ENCODE measurements around the gene RUNX1.

Gene RUNX1

DNA sequence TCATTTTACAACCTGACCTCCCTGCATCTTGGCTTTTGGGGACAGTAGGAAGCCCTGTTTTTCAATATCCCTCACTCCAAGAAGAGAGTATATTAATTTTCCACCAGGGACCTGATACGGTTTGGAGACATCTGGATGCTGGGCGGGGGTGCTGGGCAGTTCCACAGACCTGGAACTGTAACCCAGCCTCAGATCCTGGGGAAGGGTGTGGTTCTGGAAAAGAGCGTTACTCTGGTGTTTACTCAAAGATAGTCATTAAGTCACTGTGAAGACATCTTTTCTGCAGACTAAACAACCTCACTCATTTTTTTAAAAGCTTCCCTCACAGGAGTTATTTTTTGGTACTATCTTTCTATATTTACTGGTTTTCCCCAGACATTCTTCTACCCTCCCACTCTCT is 190.5 kb downstream of the RUNX1 start:
- peak in 1 of 42 donors; percentile 14 for DNase-seq
- intact Hi-C loops (cut with DNase I) = no loop called here

DNA sequence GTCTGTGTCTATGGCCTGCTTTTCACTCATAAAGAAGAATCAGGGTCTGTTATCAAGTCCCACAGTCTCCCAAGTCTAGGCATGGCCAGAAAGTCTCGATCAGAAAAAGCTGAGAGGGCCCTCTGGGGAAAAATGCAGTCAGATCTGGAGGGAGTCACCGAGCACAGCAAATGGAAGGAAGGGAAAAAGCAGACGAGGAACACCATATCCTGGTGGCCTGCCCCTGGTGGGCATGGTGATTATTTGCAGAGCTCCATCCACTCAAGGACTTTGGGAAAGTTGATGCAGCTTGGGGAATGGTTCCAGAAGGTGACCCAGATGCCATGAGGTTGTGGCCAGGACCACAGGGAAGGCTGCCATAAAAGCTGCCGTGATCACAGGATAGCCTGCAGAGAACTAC is 191.2 kb downstream of the RUNX1 start:
- intact Hi-C loops (cut with DNase I) = no loop called here
- DNase-seq = no peak

DNA sequence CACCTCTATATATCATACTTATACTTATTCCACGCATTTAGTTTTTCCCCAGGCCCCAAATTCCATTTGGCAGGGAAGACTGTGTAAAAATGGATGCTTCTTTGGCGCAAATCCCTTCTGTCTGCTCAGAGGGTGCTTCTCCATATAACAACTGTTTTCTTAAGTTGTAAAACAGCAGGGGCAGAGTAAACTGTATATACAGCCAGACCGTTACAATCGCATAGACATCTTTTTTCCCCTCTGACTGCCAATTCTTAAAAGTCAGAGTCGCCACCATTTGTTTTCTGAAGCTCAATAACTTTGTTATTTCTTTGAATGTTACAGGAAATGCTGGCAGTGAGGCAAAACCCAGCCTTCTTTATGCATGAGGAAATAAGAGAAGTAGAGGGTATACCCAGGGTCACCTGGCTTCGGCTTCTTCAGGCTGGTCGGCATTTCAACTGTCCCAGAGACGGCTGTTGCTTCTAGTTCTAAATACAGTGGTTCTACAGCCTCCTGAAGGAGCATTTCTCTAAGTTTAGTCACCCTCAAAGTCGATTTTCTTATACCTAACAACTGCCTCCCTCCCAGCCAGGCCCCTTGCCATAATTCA is 191.9 kb downstream of the RUNX1 start:
- DNase-seq = no peak
- intact Hi-C loops (cut with DNase I) = no loop called here

DNA sequence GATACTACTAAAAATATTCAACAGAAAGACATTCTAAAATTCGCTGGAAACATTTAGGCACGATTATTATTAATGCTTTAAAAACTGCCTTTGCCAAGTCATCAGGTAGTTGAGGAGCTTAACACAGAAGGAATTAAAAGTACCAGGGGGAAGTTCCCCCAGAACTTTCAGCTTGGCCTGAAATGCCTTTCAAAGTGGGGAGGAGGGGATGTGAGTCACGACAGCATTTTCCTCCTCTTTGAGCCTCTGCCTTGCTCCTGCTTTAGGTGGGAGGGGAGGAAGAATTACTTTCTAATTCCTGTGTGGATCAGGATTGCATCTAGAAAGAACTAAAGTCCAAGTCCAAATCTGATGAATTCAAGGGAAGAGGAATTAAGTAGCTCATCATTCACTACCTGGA is 196.7 kb downstream of the RUNX1 start:
- DNase-seq = peak in 9 of 42 donors; percentile 17 to 63 (median 29)
- intact Hi-C loops (cut with DNase I) = no loop called here

DNA sequence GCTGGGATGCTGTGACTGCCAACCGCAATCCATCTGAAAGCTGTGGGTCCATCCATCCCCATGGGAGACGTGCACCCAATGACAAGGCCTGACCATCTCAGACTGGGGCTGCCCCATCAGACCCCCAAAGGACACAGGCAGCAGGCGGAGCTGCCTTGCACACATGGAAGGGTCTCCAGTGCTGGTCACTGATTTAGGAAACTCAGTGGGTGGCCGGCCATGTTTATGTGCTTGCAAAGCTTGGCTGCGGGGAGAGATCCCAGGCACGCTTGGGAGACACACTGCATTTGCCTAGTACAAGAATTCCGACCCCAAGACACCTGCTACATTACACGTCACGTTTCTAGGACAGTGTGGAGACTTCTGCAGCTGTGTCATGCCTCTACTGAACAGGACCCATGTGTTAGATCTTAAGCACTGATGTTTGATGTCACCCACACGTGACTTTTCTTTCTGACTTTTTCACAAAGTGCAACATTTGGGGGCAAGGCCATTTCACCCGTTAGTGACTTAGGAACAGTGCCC is 198.9 kb downstream of the RUNX1 start:
- DNase-seq = no peak
- intact Hi-C loops (cut with DNase I) = no loop called here

DNA sequence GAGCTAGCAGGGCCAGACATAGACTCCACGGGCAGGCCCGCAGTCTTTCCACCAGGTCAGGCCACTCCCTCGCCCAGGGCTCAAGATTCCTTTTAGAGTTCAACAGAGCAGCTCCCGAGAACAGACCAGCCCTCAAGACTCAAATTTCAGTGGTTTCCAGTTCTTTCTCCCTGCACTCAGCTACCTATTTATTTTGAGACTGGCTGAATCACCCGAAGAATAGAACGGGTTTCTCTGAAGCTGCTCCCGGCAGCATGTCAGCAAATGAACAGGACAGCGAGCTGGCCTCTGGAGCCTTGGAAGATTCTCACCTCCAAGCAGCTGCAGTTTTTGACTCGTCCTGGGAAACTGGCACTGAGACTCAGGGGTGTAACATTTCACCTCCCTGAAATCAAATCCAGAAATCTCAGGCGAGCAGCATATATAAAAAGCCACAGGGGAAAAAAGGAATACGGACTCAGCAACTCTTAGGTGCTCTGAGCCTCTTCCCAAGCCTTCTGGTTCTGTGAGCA is 202.4 kb downstream of the RUNX1 start:
- no peak for DNase-seq
- intact Hi-C loops (cut with DNase I) = no loop called here

DNA sequence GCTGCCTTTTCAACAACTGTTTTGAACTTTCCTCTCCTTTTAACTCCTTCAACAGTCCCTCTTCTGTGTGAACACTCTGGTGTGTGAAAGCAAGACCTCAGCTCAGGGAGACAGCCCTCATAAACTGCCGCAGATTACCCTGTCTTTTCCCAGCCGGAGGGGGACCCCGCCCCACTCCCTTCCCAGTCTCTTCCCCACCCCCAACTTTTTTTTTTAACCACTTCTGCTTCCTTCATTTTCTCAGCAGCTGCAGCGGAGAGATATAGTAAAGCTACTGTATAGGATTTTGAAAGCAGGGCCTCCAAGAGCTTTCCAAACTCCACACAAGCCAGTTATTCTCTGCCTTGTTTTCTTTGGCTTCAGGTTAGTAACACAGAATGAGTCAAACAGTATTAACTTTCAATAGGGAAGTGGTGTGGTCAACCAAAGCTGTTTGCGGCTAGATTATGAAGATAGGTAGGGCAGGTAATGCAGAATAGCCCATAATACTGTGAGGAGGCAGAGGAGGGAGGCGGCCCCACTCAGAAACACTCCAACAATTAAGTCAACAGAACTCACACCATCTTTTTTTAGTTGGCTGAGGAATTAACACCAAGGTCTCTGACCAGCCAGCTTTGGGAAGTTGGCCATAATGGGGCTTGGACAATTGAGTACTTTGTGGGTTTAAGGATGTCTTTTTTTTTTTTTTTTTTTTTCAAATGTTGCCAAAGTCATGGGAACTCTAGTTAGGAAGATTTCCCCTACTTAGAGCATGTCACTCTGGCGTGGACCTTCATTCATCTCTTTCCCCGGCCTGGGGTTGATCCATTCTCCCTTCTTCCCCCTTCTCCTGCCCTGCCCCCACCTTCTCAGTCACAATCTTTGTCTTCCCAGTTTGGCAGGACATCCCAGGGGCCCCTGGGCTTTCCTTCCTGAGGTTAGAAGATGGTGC is 203.3 kb downstream of the RUNX1 start:
- DNase-seq = no peak
- intact Hi-C loops (cut with DNase I) = no loop called here

DNA sequence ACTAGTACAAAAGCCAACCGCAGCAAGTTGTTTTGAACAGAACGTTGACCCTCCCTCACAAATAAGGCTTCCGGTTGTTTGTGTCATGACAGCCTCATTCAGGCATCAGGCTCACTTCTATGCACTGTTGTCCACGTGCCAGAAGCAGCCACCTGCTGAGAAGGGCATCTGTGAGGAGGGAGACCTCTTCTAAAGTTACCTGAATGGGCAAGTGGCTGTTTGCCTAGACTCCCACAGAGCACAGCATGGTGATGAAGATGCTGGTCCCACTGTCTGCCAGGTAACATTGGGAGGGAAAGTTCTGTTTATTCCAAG is 204.2 kb downstream of the RUNX1 start:
- intact Hi-C loops (cut with DNase I) = no loop called here
- no peak for DNase-seq

DNA sequence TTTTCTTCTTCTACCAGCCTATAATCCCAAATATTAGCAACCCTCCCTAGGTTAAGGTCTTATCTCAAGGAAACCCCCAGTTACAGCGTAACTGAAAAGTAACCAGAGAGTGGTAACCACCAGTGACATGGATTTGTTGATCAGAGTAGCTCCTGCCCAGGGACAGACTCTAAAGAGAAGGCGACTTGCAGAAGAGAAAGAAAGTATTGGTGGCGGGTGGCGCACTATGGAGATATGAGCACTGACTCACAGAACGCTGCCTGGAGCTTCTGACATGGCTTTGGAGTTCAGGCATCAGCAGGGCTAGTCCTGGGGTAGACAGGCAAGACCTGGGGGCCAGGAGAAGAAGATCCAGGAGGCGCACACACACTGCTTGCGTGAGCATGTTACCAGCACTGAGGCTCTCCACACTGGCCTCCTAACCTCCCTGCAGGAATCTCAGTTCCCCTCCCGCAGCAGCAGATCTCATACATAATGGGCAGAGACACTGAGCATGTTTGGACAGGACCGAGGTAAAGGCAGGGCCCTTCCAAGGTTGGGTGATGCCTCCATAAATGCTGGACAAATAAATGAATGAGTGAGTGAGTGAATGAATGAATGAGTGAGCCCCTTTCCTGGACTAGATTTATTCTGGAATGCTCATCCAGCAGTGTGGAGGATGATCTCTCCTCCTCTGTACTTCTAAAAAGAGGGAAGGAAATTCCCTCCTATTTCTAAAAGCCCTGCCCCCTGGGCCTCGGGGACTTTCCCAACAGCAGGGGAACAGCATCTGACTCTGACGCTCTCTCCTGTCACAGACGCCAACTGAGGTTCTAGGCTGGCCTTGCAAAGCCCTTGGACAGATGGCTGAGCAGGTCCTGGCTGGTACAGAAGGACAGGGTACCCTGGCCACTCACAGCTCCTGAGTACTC is 204.8 kb downstream of the RUNX1 start:
- peak in 5 of 42 donors; percentile 15 to 46 (median 25) for DNase-seq
- intact Hi-C loops (cut with DNase I) = no loop called here

DNA sequence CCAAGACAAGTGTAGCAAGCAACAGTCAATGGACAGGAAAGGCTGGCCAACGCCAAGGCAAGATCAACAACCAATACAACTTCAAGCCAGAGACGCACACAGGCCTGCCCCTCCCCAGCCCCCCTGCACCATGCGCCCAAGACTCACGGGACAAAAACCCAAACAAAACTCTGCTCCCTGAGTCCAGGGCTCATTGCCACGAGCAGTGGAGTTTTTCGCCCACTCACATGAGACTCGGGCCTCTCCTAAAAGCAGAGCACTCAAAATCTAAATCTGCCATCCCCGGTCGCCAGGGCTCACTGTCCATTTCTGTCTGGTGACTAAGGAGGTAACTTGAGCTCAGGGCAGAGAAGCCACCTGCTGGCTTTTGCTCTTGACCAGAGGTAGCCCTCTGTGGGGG is 205.5 kb downstream of the RUNX1 start:
- DNase-seq = no peak
- intact Hi-C loops (cut with DNase I) = no loop called here

DNA sequence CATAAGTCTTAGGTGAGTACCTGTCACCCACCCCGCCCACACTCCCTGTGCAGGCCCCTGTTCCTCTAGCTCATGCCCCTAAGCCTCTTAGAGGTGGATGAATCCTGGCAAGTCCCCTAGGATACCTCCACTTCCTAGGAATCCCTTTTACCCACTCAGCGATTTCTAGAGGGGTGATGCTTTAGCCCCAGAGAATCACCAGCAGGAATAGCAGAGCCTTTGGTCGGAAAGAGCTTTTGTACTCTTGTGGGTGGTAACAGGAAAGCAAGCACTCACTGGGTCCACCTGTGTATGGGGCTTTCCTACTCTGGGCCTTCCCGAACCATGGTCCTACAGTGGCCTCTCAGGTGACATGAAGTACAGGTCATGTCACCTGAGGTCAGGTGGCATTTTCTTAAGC is 207.9 kb downstream of the RUNX1 start:
- intact Hi-C loops (cut with DNase I) = no loop called here
- DNase-seq = no peak

DNA sequence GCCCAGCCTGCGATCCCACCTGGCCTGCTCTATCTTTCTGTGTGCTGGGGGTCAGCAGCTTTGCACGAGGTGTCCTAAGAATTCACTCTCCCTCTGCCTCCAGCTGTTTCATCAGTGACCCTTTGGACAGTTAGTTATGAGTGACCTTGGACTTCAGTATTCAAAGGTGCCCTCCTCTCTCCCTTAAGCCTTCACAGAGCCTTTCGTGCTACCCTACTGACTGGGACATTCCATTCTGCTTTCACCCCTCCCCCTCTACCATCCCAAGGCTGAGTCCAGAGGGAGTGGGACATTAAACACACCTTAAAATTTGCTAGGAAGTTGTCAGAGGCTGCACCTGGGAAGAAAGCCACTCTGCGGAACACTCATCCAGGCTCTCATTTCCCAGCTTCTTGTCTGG is 208.4 kb downstream of the RUNX1 start:
- intact Hi-C loops (cut with DNase I) = no loop called here
- DNase-seq = no peak

DNA sequence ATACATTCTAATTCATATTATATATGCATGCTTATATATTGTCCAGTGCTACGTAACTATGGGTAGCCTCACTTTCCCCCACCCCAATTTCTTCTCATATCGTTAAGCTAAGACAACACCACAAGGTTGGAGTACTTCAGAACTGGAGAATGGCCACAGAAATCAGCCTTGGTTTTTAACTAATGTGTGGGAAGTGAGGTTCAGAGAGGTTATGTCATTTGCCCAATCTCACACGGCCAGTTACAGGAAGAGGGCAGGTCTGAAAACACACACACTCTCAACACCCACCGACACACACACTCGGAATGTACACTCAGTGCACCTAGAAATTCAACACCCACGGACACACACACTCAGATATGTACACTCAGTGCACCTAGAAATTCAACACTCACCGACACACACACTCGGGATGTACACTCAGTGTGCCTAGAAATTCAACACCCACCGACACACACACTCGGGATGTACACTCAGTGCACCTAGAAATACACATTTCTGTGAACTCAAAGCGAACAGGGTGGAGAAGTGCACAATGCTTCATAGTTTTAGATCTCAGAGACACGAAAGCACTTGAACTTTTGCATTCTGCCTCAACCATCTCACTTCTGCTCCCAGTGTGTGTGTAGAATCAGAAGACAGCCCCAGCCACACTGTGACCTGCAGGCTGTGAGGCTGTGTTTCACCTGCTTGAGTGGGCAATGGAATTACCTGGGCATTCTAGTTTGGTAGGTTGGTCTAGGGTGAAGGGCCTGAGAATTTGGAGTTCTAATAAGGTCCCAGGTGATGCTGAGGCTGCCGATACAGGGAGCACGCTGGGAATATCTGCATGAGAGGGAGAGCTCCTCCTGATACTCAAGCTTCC is 209.9 kb downstream of the RUNX1 start:
- no peak for DNase-seq
- intact Hi-C loops (cut with DNase I) = no loop called here

DNA sequence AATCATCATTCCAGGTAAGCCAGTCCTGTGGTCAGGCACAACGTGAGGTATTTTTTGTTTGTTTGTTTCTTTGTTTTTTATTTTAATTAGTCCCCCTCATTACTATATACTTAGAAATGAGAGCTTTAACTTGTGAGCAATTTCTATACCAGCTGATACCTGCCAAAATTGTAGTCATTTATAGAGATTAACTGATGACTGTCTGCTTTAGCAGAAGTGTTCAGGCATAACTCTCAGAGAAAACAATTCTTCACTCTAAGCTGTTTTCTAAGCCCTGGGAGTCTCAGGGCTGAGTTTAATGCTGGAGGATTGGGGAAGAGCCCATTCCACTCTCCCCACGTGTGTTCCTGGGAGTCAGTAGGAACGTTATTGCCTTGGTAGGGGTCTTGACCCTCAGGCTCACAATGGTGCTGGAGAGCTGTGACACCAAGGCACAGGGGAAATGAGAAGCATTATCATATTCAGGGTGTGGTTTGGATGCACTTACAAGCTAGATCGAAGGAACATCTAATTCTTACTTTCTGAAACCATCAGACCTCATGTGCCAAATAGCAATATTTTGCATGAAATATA is 212.1 kb downstream of the RUNX1 start:
- DNase-seq = no peak
- intact Hi-C loops (cut with DNase I) = no loop called here

DNA sequence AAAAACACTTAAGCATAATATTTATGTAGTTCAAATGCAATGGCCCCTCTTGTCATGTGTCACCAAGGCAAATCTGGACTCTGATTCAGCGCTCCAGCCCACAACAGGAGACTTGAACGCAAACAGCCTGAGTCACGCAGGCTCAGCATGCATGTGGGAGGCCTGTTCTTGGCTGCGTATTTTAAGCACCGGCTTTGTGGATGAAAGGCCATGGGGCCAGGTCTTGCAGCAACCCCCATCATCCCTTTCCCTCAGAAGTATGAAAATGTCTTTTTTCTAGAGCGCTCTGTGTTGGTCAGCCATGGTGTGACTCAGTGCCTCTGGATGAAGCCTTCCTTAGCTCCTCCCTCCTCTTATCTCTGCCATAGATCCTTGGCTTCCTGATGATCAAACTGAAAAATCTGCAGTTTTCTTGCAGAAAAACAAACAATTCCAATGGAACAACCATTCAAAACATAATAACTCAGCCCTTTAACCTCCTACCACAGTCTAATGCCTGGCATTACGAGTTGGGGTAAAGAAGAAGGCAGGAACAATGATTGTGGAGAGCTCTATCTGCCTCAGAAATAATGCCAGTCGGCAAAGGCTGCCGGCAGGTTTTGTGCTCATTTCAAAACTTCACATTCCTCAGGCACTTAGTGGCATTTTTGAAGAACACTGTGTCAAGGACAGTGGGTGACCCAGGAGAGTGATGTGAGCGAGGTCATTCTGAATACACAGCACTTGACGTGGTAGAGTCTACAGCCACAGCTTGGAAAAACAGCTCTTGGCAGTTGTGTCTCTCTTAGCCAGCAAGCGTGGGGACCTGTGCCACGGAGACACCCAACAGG is 212.8 kb downstream of the RUNX1 start:
- intact Hi-C loops (cut with DNase I) = no loop called here
- DNase-seq = peak in 36 of 42 donors; percentile 14 to 77 (median 44)

DNA sequence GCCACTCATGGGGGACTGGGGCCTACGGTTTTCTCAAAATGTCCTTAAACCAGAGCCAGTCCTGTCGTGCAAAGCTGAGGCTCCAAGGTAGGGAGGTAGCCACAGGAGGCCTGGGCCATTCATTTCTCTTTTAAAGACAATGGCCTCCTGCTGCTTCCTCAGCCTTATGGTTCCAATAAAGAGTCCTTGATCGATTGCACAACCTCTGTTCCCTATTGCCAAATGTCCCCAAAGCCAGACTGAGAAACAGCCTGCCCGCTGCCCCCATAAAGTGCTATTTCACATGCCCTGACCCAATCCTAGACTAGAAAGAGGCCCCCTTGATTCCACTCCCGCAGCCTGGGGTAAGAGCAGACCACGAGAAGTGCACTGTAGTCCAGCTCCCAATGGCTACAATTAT is 213.6 kb downstream of the RUNX1 start:
- intact Hi-C loops (cut with DNase I) = no loop called here
- peak in 8 of 42 donors; percentile 5 to 47 (median 20) for DNase-seq

DNA sequence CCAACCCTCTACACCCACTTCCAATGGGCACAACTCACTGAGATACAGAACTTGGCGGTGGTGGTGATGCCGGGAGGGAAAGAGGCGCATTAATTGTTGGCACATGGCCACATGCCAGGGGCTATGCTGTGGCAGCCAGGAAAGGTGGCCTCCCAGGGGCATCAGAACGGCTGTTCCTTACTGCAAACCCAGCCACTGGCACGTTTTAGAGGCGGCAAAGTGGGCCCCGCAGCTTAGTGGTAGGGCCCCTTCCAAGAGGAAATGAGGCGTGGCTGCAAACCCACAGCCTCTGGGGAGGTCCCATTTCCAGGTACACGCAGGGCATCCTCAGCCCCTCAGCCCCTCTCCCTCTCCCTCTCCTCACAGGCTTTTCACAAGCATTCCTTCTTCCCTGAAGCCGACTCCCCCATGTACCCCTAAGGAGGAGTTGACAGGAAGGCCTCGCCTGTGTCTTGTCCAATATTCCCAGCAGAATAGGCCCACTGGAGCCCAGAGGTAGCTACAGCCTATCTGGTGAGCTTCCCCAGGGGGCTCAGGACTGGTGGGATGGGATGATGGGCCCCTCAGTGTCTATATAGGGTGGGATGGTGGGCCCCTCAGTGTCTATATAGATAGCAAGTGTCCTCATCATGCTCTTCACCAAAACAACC is 214.1 kb downstream of the RUNX1 start:
- intact Hi-C loops (cut with DNase I) = no loop called here

More for the DNA sequence above, 214.1 kb downstream of the RUNX1 start:
- DNase-seq = no peak

Measured in head of caudate nucleus (tissue), 42 donors.